Keratinocyte (primary cell): Measurements from ENCODE around the gene KLF11. TPM values are rescaled to one million over a fixed set of nuclear protein-coding genes. Genes with fewer than 3 reads are reported as not detected.

Experiments
- DNase-seq: peaks from one replicate; pipeline ENCODE4 v3.0.0-alpha.2; 2011; ENCODE audit warnings: low read depth, missing footprints, low spot score
- FAIRE-seq: peaks from 2 replicates; lab custom pipeline; 2011; peaks lifted over from hg19 to GRCh38; lab: Jason Lieb, UNC
- H2AFZ ChIP-seq: 2 replicates; pipeline ENCODE4 v1.6.0; 2012; ENCODE audit warnings: low read length, control low read depth, inconsistent platforms; ENCODE audit not compliant: control insufficient read depth
- H3K27ac ChIP-seq: 2 replicates; pipeline ENCODE4 v1.5.1; 2011; ENCODE audit warnings: low read length; ENCODE audit not compliant: control insufficient read depth, insufficient read depth
- H3K27me3 ChIP-seq: 3 replicates; pipeline ENCODE4 v1.6.0; 2011; ENCODE audit warnings: low read length; ENCODE audit not compliant: control insufficient read depth, insufficient read depth; ENCODE audit errors: extremely low read depth
- H3K36me3 ChIP-seq, 2 experiments: 2 replicates in 1 of 2; 3 replicates in 1 of 2; pipeline ENCODE4 v1.5.1; 2011; ENCODE audit warnings: low read length in 2 of 2, mild to moderate bottlenecking in 1 of 2; ENCODE audit not compliant: control insufficient read depth in 2 of 2, insufficient read depth in 2 of 2; ENCODE audit errors: extremely low read depth in 1 of 2
- H3K4me1 ChIP-seq: 3 replicates; pipeline ENCODE4 v1.5.1; 2011; ENCODE audit warnings: low read length; ENCODE audit not compliant: control insufficient read depth, insufficient read depth; ENCODE audit errors: extremely low read depth
- H3K4me2 ChIP-seq: 3 replicates; pipeline ENCODE4 v1.6.0; 2011; ENCODE audit warnings: low read depth, low read length; ENCODE audit not compliant: control insufficient read depth, insufficient read depth; ENCODE audit errors: extremely low read depth
- H3K4me3 ChIP-seq, 3 experiments: fragments of 200-600 bp in 1 of 3; sonication (generic) in 1 of 3; 2 replicates in 2 of 3; 3 replicates in 1 of 3; pipeline ENCODE4 v1.5.1; 2011 to 2016; ENCODE audit warnings: low read length in 3 of 3, mild to moderate bottlenecking in 3 of 3, control low read depth in 2 of 3, inconsistent platforms in 1 of 3, low read depth in 1 of 3, mixed read lengths in 1 of 3, mixed run types in 1 of 3, moderate library complexity in 1 of 3; ENCODE audit not compliant: control insufficient read depth in 2 of 3, insufficient read depth in 2 of 3; ENCODE audit errors: extremely low read depth in 1 of 3
- H3K79me2 ChIP-seq: 2 replicates; pipeline ENCODE4 v1.6.0; 2012; ENCODE audit warnings: low read length; ENCODE audit not compliant: control insufficient read depth, insufficient read depth
- H3K9ac ChIP-seq: 3 replicates; pipeline ENCODE4 v1.6.0; 2011; ENCODE audit warnings: low read length; ENCODE audit not compliant: control insufficient read depth, insufficient read depth; ENCODE audit errors: extremely low read depth
- H3K9me1 ChIP-seq: 3 replicates; pipeline ENCODE4 v1.6.0; 2011; ENCODE audit warnings: low read length; ENCODE audit not compliant: control insufficient read depth, insufficient read depth; ENCODE audit errors: extremely low read depth
- H3K9me3 ChIP-seq: 2 replicates; pipeline ENCODE4 v1.5.1; 2012; ENCODE audit warnings: low read depth, low read length; ENCODE audit not compliant: control insufficient read depth
- H4K20me1 ChIP-seq: 3 replicates; pipeline ENCODE4 v1.6.0; 2011; ENCODE audit warnings: low read length; ENCODE audit not compliant: control insufficient read depth, insufficient read depth; ENCODE audit errors: extremely low read depth
- CTCF ChIP-seq, 3 experiments: IDR thresholded peaks in 1 of 3; conservative IDR thresholded peaks in 1 of 3; optimal IDR thresholded peaks in 1 of 3; 2 replicates in 2 of 3; 3 replicates in 1 of 3; pipeline versions ENCODE3 to v1.5.1; 2011; ENCODE audit warnings: low read length in 3 of 3, mild to moderate bottlenecking in 3 of 3, moderate library complexity in 2 of 3, control low read depth in 1 of 3, inconsistent platforms in 1 of 3; ENCODE audit not compliant: insufficient read depth in 2 of 3; ENCODE audit errors: extremely low read depth in 1 of 3
- EZH2 ChIP-seq: IDR thresholded peaks from one replicate; pipeline ENCODE4 v1.6.1; 2012; ENCODE audit warnings: inconsistent platforms, mild to moderate bottlenecking, low read length, moderate library complexity
- dilution Hi-C: fragments of 300-500 bp; cut with MboI; formaldehyde crosslinking; loops from one replicate; pipeline ENCODE4 v1.7.0; 2020; ENCODE audit warnings: low sequenced_read_pairs; ENCODE audit not compliant: extremely low pct_ligation_motif_present
- polyA plus RNA-seq, 5 experiments: library from polyadenylated mRNA; depleted of rRNA in 3 of 5; stranded (reverse) in 3 of 5; stranded (forward) in 1 of 5; unstranded in 1 of 5; fragments of >200 nt; gene quantifications; 1 replicate in 1 of 5; 2 replicates in 3 of 5; 3 replicates in 1 of 5; pipeline versions ENCODE4 v1.2.1 to v1.2.3, GENCODE V29; 2011 to 2012; ENCODE audit warnings: missing spikeins in 2 of 5, low read depth in 1 of 5, low replicate concordance in 1 of 5

The KLF11 gene
- polyA plus RNA-seq, 1 donor (not counting 4 experiments of a cell fraction or from before 2014, with no cell fraction given) = 7.0 TPM

- peaks cover 18% of the 10 kb centered on the region for H3K4me1 ChIP-seq
- H2AFZ ChIP-seq = no peak overlapping the region
- H3K9ac ChIP-seq = no peak overlapping the region
- no peaks in the 10 kb centered on the region for H4K20me1 ChIP-seq
- no peaks in the 10 kb centered on the region for H3K79me2 ChIP-seq
- TF ChIP-seq EZH2 (no peak), CTCF (optimal IDR thresholded peaks at IDR 0.05 in 1 of 3, IDR thresholded peaks at IDR 0.05 in 1 of 3, conservative IDR thresholded peaks at IDR 0.05 in 1 of 3; ENCODE audit: extremely low read depth in 1 of 3, insufficient read depth in 2 of 3, low read length in 3 of 3) (no peak)
- no peaks in the 10 kb centered on the region for H3K9me3 ChIP-seq
- H3K36me3 ChIP-seq = no peaks in the 10 kb centered on the region
- H3K27ac ChIP-seq = no peak overlapping the region
- no peaks in the 10 kb centered on the region for H3K9me1 ChIP-seq
- dilution Hi-C loops = no loop called here
- no peak overlapping the region for H3K4me2 ChIP-seq
- H3K4me3 ChIP-seq = no peak overlapping the region
- DNase-seq = no peak
- no peaks in the 10 kb centered on the region for H3K27me3 ChIP-seq
- FAIRE-seq = no peak
These were observed 20.9 kb upstream of the KLF11 start for GRCh38 chr2:10022445-10022844.

GRCh38 chr2:10022966-10023662, 20.2 kb upstream of the KLF11 start:
- no peaks in the 10 kb centered on the region for H3K79me2 ChIP-seq
- peaks cover 18% of the 10 kb centered on the region for H3K4me1 ChIP-seq
- no peak overlapping the region for H3K4me3 ChIP-seq
- no peak overlapping the region for H3K27ac ChIP-seq
- no peaks in the 10 kb centered on the region for H3K9me1 ChIP-seq
- DNase-seq = no peak
- no peak overlapping the region for H3K9ac ChIP-seq
- H3K4me2 ChIP-seq = no peak overlapping the region
- H4K20me1 ChIP-seq = no peaks in the 10 kb centered on the region
- FAIRE-seq = no peak
- H3K27me3 ChIP-seq = no peaks in the 10 kb centered on the region
- dilution Hi-C loops = no loop called here
- H2AFZ ChIP-seq = no peak overlapping the region
- no peaks in the 10 kb centered on the region for H3K9me3 ChIP-seq
- TF ChIP-seq EZH2 = no peak
- TF ChIP-seq CTCF (optimal IDR thresholded peaks at IDR 0.05 in 1 of 3, IDR thresholded peaks at IDR 0.05 in 1 of 3, conservative IDR thresholded peaks at IDR 0.05 in 1 of 3; ENCODE audit: extremely low read depth in 1 of 3, insufficient read depth in 2 of 3, low read length in 3 of 3) = peak in 1 of 3 experiments; percentile 30
- H3K36me3 ChIP-seq = no peaks in the 10 kb centered on the region
